GM12875 (cell line): ENCODE data around the gene JAG1.

Source experiments
- H3K4me3 ChIP-seq: one replicate; pipeline ENCODE4 v1.5.1; 2011; ENCODE audit warnings: low read depth, low read length, control low read depth
- CTCF ChIP-seq: IDR thresholded peaks from 2 replicates; pipeline ENCODE4 v1.5.1; 2011; ENCODE audit warnings: low read depth, mild to moderate bottlenecking, control low read depth, inconsistent platforms, low read length, moderate library complexity, borderline replicate concordance; ENCODE audit not compliant: insufficient read depth

JAG1 gene

GRCh38 chr20:10646886-10647420 lies 26.8 kb downstream of the JAG1 start:
- no peak for TF ChIP-seq CTCF
- no peak overlapping the region for H3K4me3 ChIP-seq

GRCh38 chr20:10646006-10646405 lies 27.8 kb downstream of the JAG1 start:
- TF ChIP-seq CTCF, result no peak
- H3K4me3 ChIP-seq, result no peak overlapping the region

GRCh38 chr20:10645205-10645570 lies 28.6 kb downstream of the JAG1 start:
- no peak overlapping the region for H3K4me3 ChIP-seq
- TF ChIP-seq CTCF, result no peak

GRCh38 chr20:10644458-10645204 lies 29.2 kb downstream of the JAG1 start:
- TF ChIP-seq CTCF, result no peak
- no peak overlapping the region for H3K4me3 ChIP-seq

GRCh38 chr20:10643560-10643873 lies 30.3 kb downstream of the JAG1 start:
- H3K4me3 ChIP-seq, result no peak overlapping the region
- TF ChIP-seq CTCF, result no peak

GRCh38 chr20:10642856-10643559 lies 30.8 kb downstream of the JAG1 start:
- H3K4me3 ChIP-seq, result no peak overlapping the region
- TF ChIP-seq CTCF, result no peak

GRCh38 chr20:10641893-10642292 lies 31.9 kb downstream of the JAG1 start:
- TF ChIP-seq CTCF, result no peak
- H3K4me3 ChIP-seq, result no peak overlapping the region
